Activated effector memory CD4-positive, alpha-beta T cell treated with anti-CD3 and anti-CD28 coated beads, Interleukin-2, amount 50 U/mL, for 16 hours (primary cell): ENCODE data around the gene HRH2.
A peak's percentile ranks its signal among the peaks of the same experiment; 100 is the strongest.
"Not testable (repeated sequence)": the region's sequence is repeated elsewhere in the genome, so short reads cannot be mapped to it uniquely, and the experiment has no call there.

ENCODE experiments used
- DNase-seq: peaks from one replicate; pipeline ENCODE4 v3.0.0-alpha.2; 2020

The HRH2 gene

DNA sequence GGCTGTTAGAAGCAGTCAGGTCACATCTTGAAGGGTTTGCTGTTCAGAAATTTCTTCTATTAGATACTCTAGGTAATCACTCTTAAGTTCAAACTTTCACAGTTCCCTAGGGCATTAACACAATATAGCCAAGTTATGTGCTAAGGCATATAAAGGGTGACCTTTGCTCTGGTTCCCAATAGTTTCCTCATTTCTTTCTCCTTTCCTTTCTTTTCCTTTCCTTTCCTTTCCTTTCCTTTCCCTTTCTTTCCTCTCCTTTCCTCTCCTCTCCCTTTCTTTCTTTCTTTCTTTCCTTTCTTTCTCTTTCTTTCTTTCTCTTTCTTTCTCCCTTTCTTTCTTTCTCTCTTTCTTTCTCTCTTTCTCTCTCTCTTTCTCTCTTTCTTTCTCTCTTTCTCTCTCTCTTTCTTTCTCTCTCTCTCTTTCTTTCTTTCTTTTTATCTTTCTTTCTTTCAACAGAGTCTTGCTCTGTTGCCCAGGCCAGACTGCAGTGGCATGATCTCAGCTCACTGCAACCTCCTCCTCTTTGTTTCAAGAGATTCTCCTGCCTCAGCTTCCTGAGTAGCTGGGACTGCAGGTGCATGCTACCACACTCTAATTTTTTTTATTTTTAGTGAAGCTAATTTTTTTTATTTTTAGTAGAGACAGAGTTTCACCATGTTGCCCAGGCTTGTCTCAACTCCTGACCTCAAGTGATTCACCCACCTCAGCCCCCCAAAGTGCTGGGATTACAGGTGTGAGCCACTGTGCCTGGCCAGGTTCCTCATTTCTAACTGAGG is 7.3 kb upstream of the HRH2 start:
- DNase-seq = not testable (repeated sequence)

DNA sequence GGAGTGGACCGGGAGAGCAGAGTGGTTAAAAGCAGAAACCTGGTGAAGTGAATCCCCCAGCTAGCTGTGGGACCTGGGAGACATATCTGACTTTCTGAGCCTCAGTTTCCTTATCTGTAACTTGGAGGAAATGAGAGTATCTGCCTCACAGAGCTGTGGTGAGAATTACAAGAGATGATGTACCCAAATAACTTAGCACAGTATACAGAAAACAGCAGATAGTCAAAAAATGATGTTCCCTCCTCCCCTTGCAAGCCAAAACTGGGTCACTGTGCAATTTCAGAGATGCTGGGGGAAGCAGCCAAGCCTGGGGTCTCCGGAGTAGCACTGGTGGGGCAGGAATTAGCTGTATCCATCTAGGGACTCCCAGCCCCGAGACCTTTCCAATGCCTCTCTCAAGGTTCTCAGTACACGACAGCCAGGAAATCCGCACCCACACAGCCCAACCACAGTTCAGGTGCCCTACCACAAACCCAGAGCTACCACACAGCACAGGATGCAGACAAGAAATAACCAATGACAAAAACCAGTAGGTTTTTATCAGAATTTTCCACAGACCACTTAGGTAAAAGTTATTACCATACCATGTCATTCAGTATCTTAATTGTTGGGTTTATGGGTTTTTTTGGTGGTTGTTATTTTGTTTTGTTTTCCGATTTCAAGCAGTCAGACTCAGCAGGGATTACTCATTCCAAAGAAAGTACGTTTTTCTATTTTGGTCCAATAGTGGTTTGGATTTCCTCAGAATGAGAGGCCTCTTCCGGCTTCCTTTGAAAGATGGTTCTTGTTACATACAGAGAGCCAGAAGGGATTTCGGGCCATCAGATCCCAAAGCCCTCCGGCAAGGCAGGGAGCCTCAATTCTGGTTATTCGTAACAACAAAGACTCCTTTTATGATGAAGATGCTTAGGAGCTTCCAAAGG is 4.9 kb upstream of the HRH2 start:
- DNase-seq = peak; percentile 91

DNA sequence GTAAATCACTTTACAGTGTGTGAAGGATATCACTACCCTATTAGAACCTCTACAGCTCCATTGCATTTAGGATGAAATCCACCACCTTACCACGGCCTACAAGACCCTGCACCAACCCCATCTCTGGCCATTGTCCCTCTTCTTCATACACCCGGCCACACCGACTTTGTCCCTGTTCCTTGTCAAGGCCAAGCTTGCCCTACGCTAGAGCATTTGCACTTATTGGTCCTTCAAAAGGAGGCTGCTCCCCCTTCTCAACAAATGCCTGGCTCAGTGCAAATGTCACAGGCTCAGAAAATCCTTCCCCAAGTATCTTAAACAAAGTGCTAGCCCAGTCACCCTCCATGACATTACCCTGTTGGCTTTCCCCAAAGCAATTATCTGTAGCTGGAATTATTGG is 4.1 kb upstream of the HRH2 start:
- DNase-seq = no peak

GRCh38 chr5:175654339-175654738 is 3.5 kb upstream of the HRH2 start:
- DNase-seq = no peak

DNA sequence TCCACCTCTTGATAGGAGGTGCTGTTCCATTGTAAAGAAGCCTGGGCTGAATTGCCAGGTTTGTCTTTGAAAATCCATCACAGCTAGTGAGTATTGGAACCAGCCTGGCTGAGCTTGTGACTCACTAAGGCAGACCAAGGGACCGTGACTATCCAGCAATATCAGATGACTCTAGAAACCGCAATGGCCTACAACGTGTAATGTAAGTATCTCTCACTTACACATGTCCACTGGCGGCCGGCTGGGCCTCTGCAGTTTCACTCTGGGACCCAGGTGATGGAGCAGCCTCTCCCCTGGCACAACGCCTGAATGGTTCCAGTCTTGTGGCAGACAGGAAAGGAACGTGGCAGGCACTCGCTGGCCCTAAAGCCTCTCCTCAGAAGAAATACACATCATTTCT is 3.1 kb upstream of the HRH2 start:
- DNase-seq = no peak

DNA sequence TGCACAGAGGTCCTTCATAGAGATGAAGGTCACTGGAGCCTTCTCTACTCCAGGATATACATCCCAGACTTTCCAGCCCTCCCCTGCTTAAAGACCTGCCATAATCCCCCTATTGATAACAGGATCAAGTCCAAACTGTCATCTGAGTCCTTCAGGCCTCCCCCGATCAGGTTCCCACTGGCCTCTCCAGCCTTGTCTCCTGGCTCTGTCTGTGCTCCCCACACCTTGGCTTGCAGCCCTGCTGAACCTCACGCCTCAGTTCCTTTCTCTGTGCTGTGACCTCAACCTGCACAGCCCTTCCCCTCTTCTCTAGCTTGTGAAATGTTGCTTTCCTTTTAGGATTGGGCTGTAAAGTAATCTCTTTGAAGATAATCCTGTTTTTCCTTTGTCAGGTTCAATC is 2.5 kb upstream of the HRH2 start:
- DNase-seq = no peak

DNA sequence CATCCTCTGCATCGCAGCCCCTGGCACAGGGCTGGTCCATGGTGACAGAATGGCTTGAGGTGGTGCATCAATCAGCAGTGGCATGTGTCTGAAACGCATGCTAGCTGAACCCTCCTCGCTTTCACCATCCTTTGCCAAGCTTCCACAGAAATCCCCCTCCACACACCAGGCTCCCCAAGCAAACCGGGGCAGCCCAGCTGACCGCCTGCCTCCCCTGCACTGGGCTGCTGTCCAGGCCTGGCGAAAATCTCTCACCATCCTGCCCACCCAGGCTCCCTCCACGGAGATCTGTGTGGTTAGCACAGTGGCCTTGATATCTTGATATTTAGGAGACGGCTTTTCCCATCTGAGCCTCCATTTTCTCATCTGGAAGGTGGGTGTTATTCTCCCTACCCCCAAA is 905 bp upstream of the HRH2 start:
- DNase-seq = no peak

- DNase-seq = peak; percentile 76
These were observed 651 bp downstream of the HRH2 start for GRCh38 chr5:175658299-175659145.

DNA sequence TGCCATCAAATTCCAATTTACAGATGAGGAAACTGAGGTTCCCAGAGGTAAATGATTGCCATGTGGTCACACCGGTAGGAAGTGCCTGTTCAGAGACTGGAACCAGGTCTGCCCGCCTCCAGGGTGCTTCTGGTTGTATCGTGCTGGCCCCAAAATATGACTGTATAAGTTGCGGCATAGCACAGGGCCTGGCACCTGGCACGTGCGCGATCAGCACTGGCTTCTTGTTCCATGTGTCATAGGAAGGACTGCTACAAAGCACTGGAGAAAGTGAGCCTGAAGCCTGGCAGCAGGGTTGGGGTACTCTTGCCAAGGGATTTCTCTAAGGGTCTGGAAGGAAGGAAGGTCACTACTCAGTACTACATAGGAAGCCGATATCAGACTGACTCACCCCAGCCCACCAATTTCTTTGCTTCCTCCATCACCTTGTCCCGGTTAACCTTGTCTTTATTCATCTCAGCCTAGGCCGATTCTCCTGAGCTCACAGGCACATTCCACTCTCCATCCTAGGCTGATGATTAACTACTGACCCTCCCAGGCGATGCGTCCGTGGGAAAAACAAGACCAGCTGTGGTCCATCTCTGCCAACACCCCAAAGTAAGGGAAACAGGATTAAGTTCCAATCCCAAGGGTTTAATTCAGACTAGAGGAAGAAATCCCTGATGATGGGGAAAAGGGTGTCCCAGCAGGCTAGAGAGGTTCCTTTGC is 1.8 kb downstream of the HRH2 start:
- DNase-seq = no peak

DNA sequence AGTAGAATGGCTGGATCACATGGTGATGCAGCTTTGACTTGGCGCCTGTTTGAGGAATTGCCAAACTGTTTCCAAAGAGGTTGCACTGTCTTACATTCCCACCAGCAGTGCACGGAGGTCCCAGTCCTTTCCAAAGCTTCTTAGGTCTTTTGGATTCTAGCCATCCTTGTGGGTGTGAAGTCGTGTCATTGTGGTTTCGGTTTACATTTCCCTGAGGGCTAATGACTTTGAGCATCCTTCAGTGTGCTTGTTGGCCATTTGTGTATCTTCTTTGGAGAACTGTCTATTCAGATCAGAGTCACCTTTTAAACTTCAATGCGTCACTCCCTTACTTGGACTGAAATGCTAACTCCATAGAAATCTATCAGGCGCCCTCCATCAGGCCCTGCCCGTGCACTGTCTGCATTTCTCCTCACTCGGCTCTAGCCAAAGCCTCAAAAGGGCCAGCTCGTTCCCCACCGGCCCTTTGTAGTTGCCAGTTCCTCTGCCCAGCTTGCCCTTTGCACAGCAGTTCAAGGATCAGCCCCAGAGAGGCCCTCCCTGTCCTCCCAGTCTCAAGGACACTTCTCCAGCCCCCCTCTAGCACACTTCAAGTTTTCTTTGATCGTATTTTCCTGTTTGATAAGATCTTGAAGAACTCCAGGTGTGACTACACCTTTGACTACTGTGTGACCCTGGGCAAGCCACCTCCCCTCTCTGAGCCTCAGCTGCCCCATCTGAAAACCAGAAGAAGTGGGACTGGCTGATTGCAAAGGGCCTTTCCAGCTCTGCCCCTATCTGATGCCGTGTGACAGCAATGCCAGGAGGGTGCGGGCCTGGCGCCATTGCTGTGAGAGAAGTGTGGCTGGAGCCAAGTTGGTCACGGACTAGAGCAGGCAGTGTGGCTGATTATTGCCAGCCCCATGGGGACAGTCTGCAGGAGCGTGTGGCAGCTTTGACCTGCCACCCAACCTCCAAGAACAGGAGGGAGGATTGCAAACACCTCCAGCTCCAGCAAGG is 5.6 kb downstream of the HRH2 start:
- no peak for DNase-seq

DNA sequence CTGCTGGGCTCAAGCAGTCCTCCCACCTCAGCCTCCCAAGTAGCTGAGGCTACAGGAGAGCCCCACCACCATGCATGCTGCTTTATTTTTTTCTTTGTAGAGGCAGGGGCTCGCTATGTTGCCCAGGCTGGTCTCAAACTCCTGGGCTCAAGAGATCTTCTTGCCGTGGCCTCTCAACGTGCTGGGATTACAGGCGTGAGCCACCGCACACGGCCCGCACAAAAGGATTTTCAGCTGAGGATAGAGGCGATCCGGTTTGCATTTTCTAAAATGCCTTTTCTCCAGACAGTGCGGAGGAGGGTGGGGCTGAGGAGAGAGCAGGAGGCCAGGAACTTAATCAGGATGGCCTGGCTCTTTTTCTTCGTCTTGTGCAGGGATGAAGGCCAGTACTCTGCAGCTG is 6.9 kb downstream of the HRH2 start:
- DNase-seq = no peak

GRCh38 chr5:175666216-175666615 is 8.3 kb downstream of the HRH2 start:
- DNase-seq = no peak

- no peak for DNase-seq
These were observed 10.1 kb downstream of the HRH2 start for GRCh38 chr5:175668006-175668405.

DNA sequence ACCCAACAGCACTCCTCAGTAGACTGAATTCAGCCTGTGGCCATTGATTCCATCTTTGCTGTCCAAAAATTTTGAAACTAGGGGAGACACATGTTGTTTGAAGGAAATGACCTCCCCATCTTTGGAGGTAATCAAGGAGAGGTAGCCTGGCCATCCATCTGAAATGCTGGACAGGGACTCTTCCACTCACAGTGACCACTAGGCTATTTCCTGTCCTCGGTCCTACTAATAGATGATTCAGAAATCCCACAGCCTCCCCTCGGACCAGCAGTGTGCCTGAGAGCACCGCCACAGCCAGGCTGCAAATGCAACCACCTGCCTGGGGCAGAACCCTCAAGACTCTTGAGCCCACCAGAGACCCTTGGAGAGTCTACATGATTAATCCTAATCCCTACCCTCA is 12.5 kb downstream of the HRH2 start:
- no peak for DNase-seq

GRCh38 chr5:175671013-175671412 is 13.1 kb downstream of the HRH2 start:
- DNase-seq = no peak

DNA sequence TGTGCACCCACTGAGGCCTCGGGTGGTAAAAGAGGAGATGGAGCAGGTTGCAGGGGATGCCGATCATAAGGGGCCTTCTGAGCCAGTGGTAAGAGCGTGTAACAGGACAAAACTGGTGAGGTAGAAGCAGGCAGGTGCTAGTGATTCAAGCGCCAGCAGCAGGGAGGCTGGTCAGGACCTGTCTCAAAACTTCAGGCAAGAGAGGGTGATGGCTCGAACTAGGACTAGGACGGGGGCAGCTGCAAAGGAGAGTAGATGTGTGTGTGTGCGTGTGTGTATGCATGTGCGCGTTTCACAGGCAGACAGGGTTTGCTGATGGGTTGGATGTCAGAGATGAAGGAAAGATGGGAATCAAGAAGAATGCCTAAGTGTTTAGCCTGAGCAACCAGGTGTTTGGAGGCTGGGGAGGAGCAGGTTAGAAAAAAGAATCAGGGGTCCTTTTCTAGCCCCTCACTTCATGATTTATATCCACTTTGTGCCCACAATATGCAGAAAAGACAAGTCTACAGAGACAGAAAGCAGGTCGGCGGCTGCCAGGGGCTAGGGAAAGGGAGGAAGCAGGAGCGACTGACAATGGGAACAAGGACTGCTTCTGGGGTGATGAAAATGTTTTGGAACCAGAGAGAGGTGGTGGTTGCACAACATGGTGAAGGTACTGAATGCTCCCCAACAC is 15.2 kb downstream of the HRH2 start:
- DNase-seq = no peak

DNA sequence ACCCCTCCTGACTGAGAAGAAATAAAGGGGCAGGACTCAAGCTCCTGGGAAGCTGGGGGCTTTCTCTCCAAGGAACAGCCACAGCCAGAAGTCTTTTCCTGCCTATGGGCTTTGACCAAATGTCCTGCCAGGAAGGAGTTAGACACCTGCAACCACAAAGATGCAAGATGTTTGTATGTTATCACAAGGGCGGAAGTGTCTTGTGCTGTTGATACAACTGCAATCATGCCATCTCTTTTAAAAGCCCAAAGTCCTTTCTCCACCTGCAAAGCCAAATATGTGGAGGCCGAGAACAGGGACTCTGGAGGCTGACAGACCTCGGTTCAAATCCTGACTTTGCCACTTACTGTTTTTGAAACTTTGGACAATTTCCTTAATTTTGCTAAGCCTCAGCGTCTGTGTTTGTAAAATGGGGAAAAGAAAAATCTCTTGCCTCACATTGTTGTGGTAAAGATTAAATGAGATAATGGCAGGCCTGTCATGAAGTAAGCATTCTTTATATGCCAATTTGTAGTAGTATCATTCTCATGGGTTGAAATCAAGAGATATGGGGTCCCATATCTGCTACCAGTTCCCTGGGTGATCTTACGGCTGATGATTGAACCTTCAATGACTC is 17.0 kb downstream of the HRH2 start:
- no peak for DNase-seq

DNA sequence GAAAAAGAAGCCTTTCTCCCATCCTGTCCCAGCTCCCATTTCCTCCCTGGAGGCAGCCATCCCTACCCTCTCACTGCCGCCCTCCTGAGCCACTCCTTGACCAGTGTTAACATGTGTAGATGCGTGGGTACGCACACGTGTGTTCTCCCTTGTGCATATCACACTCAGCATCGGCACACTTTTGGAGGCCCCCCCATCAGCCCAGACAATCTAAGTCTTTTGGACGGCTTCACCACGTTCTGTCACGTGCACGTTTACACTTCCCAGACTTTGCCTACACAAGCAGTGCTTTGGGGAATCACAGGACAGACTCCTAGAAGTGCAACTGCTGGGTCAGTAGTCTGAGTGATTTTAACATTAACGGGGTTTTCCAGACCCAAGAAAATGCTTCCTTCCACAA is 18.0 kb downstream of the HRH2 start:
- no peak for DNase-seq

DNA sequence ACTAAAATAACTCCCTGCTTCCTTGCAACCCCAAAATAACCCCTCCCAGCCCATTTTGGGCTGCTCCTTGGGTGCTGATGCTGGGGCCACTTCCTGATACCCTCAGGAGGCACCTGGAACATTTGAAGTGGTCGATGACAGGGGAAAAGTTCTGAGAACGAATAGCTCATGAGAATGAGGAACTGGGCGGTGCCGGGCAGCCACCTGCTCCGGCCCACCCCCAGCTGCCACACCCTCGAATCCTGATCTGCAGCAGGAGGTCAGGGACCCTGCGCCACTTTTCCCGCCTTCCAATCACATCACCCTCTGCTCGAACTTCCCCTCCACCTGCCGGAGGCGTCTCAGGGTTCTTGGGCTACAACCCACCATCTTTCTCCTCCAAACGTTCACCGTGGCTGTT is 19.7 kb downstream of the HRH2 start:
- DNase-seq = no peak

GRCh38 chr5:175678074-175678473 is 20.2 kb downstream of the HRH2 start:
- DNase-seq = no peak
